LHCN-M2 (cell line): ENCODE measurements around the gene PDE7B. TPM values are rescaled to one million over a fixed set of nuclear protein-coding genes. Genes with fewer than 3 reads are reported as not detected.
A peak's percentile ranks its signal among the peaks of the same experiment; 100 is the strongest.

Experiments
- DNase-seq: peaks from one replicate; pipeline ENCODE4 v3.0.0-alpha.2; 2012; ENCODE audit warnings: low read depth
- total RNA-seq: library from RNA; depleted of rRNA; stranded (reverse); fragments of >200 nt; gene quantifications from 2 replicates; pipeline ENCODE4 v1.2.3, GENCODE V29; 2014

Gene PDE7B
- total RNA-seq, 1 experiment from 2014 or later = 1.5 TPM

- DNase-seq = no peak
Measured at GRCh38 chr6:136226674-136227377, 375.3 kb downstream of the PDE7B start.

GRCh38 chr6:136228814-136229213 is 377.3 kb downstream of the PDE7B start:
- DNase-seq = no peak

- DNase-seq = no peak
Measured at GRCh38 chr6:136230219-136230853, 378.8 kb downstream of the PDE7B start.

- no peak for DNase-seq
Measured at GRCh38 chr6:136232701-136233100, 381.2 kb downstream of the PDE7B start.

- DNase-seq = peak; percentile 26
Measured at GRCh38 chr6:136235233-136235564, 383.7 kb downstream of the PDE7B start.

- no peak for DNase-seq
Measured at GRCh38 chr6:136236466-136237293, 385.2 kb downstream of the PDE7B start.

- no peak for DNase-seq
Measured at GRCh38 chr6:136244061-136244616, 392.6 kb downstream of the PDE7B start.
